ENCODE results near the gene SLCO2B1. TPM values are rescaled to one million over a fixed set of nuclear protein-coding genes. Genes with fewer than 3 reads are reported as not detected.

The SLCO2B1 gene
- total RNA-seq, 2 donors from 2014 or later, result 1.1 to 1.9 TPM

DNA sequence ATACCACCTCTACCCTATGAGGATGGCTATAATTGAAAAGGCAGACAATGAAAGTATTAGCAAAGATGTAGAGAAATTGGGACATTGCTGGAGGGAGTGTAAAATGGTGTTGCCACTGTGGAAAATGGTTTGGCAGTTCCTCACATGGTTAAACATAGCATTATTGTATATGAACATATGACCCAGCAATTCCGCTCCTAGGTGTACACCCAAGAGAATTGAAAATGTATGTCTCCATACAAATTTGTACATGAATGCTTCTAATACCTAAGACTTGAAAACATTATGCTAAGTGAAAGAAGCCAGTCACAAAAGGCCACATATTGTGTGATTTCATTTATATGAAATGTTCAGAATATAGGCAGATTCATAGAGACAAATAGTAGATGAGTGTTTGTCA, 10.0 kb downstream of the SLCO2B1 start:
- H3K27me3 ChIP-seq (ENCODE audit: control insufficient read depth, insufficient read depth, low read length, poor library complexity, severe bottlenecking), result no peaks in the 10 kb centered on the region
- H3K9me3 Mint-ChIP-seq, result peaks cover 3% of the 10 kb centered on the region
- no peak overlapping the region for H3K9ac ChIP-seq (ENCODE audit: extremely low read depth, low read length, poor library complexity, severe bottlenecking)
- DNase-seq, result no peak
- TF ChIP-seq, protein P1, sequence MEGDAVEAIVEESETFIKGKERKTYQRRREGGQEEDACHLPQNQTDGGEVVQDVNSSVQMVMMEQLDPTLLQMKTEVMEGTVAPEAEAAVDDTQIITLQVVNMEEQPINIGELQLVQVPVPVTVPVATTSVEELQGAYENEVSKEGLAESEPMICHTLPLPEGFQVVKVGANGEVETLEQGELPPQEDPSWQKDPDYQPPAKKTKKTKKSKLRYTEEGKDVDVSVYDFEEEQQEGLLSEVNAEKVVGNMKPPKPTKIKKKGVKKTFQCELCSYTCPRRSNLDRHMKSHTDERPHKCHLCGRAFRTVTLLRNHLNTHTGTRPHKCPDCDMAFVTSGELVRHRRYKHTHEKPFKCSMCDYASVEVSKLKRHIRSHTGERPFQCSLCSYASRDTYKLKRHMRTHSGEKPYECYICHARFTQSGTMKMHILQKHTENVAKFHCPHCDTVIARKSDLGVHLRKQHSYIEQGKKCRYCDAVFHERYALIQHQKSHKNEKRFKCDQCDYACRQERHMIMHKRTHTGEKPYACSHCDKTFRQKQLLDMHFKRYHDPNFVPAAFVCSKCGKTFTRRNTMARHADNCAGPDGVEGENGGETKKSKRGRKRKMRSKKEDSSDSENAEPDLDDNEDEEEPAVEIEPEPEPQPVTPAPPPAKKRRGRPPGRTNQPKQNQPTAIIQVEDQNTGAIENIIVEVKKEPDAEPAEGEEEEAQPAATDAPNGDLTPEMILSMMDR (conservative IDR thresholded peaks at IDR 0.05), result no peak
- no peak overlapping the region for H3K4me3 Mint-ChIP-seq
- H3K36me3 Mint-ChIP-seq (ENCODE audit: low read depth), result no peaks in the 10 kb centered on the region
- peaks cover 1% of the 10 kb centered on the region for H3K27me3 Mint-ChIP-seq (ENCODE audit: insufficient read depth)
- no peak overlapping the region for H3K27ac ChIP-seq (ENCODE audit: low read depth, low read length)
- H3K36me3 ChIP-seq (ENCODE audit: control insufficient read depth, insufficient read depth, low read length), result no peaks in the 10 kb centered on the region
- peaks cover 15% of the 10 kb centered on the region for H3K4me1 ChIP-seq (ENCODE audit: control insufficient read depth, insufficient read depth, low read length)
- peak overlapping the region; percentile 3 for H3K4me3 ChIP-seq (ENCODE audit: low read length)
- no peak overlapping the region for H3K27ac Mint-ChIP-seq
- 100% methylated on average over 1 of the region's 1 CpG for WGBS, 2 experiments (ENCODE audit: insufficient coverage in 1 of 2, insufficient read length in 1 of 2)
- peaks cover 8% of the 10 kb centered on the region for H3K9me3 ChIP-seq (ENCODE audit: control insufficient read depth, low read length)
- peaks cover 27% of the 10 kb centered on the region for H3K4me1 Mint-ChIP-seq

DNA sequence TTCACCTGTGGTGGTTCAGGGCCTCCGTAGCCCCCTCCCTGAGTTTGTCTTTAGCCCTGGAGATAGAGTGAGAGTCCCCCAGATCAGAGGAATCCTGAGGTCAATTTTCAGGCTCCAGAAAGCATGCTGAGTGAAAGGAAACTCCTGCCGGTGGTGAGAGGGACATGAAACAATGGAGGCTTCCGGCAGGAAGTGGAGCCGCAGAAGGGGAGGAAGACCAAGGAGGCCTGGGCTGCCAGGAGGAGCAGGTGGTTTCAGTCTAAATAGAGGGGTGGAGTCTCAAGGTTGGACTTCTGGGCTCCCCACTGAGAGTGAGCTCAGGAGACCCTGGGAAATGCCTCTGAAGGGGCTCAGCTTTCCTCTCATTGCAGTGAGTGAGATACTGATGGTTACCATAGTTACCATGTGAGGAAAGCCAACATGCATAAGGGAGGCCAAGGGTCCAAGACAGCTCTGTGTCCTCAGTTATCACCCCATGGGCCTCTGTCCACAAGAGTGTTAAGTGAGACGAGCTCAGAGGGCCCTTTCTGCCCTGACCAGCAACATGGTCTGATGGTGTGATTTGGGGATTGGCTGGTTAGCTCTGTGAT, 10.7 kb downstream of the SLCO2B1 start:
- peaks cover 17% of the 10 kb centered on the region for H3K4me1 ChIP-seq (ENCODE audit: control insufficient read depth, insufficient read depth, low read length)
- no peak overlapping the region for H3K4me3 Mint-ChIP-seq
- H3K9me3 ChIP-seq (ENCODE audit: control insufficient read depth, low read length), result peaks cover 8% of the 10 kb centered on the region
- H3K9ac ChIP-seq (ENCODE audit: extremely low read depth, low read length, poor library complexity, severe bottlenecking), result no peak overlapping the region
- TF ChIP-seq, protein P1 (conservative IDR thresholded peaks at IDR 0.05), result no peak
- no peak overlapping the region for H3K4me3 ChIP-seq (ENCODE audit: low read length)
- peaks cover 1% of the 10 kb centered on the region for H3K27me3 Mint-ChIP-seq (ENCODE audit: insufficient read depth)
- H3K36me3 ChIP-seq (ENCODE audit: control insufficient read depth, insufficient read depth, low read length), result no peaks in the 10 kb centered on the region
- no peaks in the 10 kb centered on the region for H3K36me3 Mint-ChIP-seq (ENCODE audit: low read depth)
- peaks cover 3% of the 10 kb centered on the region for H3K9me3 Mint-ChIP-seq
- 67 to 72% methylated on average over 2 to 5 of the region's 5 CpGs for WGBS, 2 experiments (ENCODE audit: insufficient coverage in 1 of 2, insufficient read length in 1 of 2)
- no peak for DNase-seq
- H3K27ac ChIP-seq (ENCODE audit: low read depth, low read length), result no peak overlapping the region
- H3K27ac Mint-ChIP-seq, result no peak overlapping the region
- H3K27me3 ChIP-seq (ENCODE audit: control insufficient read depth, insufficient read depth, low read length, poor library complexity, severe bottlenecking), result no peaks in the 10 kb centered on the region
- peaks cover 26% of the 10 kb centered on the region for H3K4me1 Mint-ChIP-seq

DNA sequence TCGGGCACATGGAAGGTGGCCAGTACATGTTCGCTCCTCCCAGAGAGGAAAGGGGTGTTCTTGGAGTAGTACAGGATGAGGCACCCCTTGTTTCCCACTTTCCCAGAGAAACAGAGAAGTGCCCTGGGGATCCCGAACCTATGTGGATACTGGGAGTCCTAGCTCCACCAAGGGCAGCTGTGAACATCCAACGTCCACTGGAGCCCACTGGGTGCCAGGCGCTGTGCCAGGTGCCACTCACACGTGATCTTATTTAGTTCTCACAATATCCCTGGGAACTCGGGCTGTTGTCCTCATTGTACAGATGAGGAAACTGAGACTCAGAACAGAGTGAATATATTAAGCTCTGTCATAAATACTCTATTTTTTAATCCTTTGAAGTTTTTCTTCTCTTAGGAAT, 12.0 kb downstream of the SLCO2B1 start:
- H3K27ac Mint-ChIP-seq, result no peak overlapping the region
- H3K9me3 Mint-ChIP-seq, result peaks cover 3% of the 10 kb centered on the region
- H3K4me3 Mint-ChIP-seq, result no peak overlapping the region
- Histone ChIP-seq H3K4me1 (ENCODE audit: control insufficient read depth, insufficient read depth, low read length) (peaks cover 21% of the 10 kb centered on the region), H3K36me3 (ENCODE audit: control insufficient read depth, insufficient read depth, low read length) (no peaks in the 10 kb centered on the region), H3K4me3 (ENCODE audit: low read length) (no peak overlapping the region), H3K9ac (ENCODE audit: extremely low read depth, low read length, poor library complexity, severe bottlenecking) (no peak overlapping the region), H3K9me3 (ENCODE audit: control insufficient read depth, low read length) (peaks cover 8% of the 10 kb centered on the region), H3K27me3 (ENCODE audit: control insufficient read depth, insufficient read depth, low read length, poor library complexity, severe bottlenecking) (no peaks in the 10 kb centered on the region), H3K27ac (ENCODE audit: low read depth, low read length) (no peak overlapping the region)
- TF ChIP-seq, protein P1 (conservative IDR thresholded peaks at IDR 0.05), result no peak
- WGBS, 2 experiments (ENCODE audit: insufficient coverage in 1 of 2, insufficient read length in 1 of 2), result 92 to 93% methylated on average over 6 to 7 of the region's 7 CpGs
- no peak for DNase-seq
- H3K36me3 Mint-ChIP-seq (ENCODE audit: low read depth), result no peaks in the 10 kb centered on the region
- H3K27me3 Mint-ChIP-seq (ENCODE audit: insufficient read depth), result peaks cover 1% of the 10 kb centered on the region
- peaks cover 27% of the 10 kb centered on the region for H3K4me1 Mint-ChIP-seq
